HCT116 (cell line): ENCODE results near the gene HMX1.

Experiments used
- CBX3 ChIP-seq: IDR thresholded peaks from 2 replicates; pipeline ENCODE4 v1.6.1; 2012; ENCODE audit warnings: low read depth
- CTCF ChIP-seq, 3 experiments: fragments of 200-600 bp in 1 of 3; sonication (generic) in 1 of 3; IDR thresholded peaks in 2 of 3; conservative IDR thresholded peaks in 1 of 3; 2 replicates each; pipeline ENCODE4 v1.5.1; 2012 to 2017; ENCODE audit warnings: low read depth in 2 of 3, low read length in 2 of 3, antibody characterized with exemption in 1 of 3, borderline replicate concordance in 1 of 3, control low read depth in 1 of 3, mild to moderate bottlenecking in 1 of 3, mixed read lengths in 1 of 3, mixed run types in 1 of 3, moderate library complexity in 1 of 3; ENCODE audit not compliant: insufficient read depth in 1 of 3
- EGR1 ChIP-seq: IDR thresholded peaks from 2 replicates; pipeline ENCODE4 v1.6.1; 2012; ENCODE audit warnings: low read depth
- EZH2 ChIP-seq: fragments of 200-600 bp; sonication (generic); IDR thresholded peaks from 2 replicates; pipeline ENCODE4 v1.6.1; 2017; ENCODE audit warnings: antibody characterized with exemption, mixed run types
- EZH2phosphoT487 ChIP-seq: fragments of 200-600 bp; IDR thresholded peaks from 2 replicates; pipeline ENCODE4 v1.6.1; 2018; ENCODE audit warnings: antibody characterized with exemption, borderline replicate concordance
- MAX ChIP-seq: IDR thresholded peaks from 2 replicates; pipeline ENCODE4 v1.6.1; 2012
- POLR2A ChIP-seq: IDR thresholded peaks from 2 replicates; pipeline ENCODE4 v1.7.0; 2011; ENCODE audit warnings: borderline replicate concordance; ENCODE audit not compliant: insufficient read depth, insufficient read length; ENCODE audit errors: extremely low read depth
- POLR2AphosphoS5 ChIP-seq: IDR thresholded peaks from 2 replicates; pipeline ENCODE4 v1.6.1; 2011; ENCODE audit warnings: mild to moderate bottlenecking, low read depth, low read length, moderate library complexity
- RAD21 ChIP-seq: IDR thresholded peaks from 2 replicates; pipeline ENCODE4 v1.6.1; 2012; ENCODE audit warnings: low read depth, mild to moderate bottlenecking
- SP1 ChIP-seq: IDR thresholded peaks from 2 replicates; pipeline ENCODE4 v1.6.1; 2012; ENCODE audit warnings: low read depth
- ZBTB33 ChIP-seq: IDR thresholded peaks from 2 replicates; pipeline ENCODE4 v1.6.1; 2011; ENCODE audit warnings: mild to moderate bottlenecking, low read length, moderate library complexity; ENCODE audit not compliant: insufficient replicate concordance; ENCODE audit errors: extremely low read depth
- ZFX ChIP-seq: fragments of 450-650 bp; IDR thresholded peaks from 2 replicates; pipeline ENCODE4 v1.6.1; 2017

GRCh38 chr4:8819019-8819418 is 52.6 kb downstream of the HMX1 start:
- TF ChIP-seq MAX (no peak), EZH2phosphoT487 (no peak), CTCF (IDR thresholded peaks at IDR 0.05 in 2 of 3, conservative IDR thresholded peaks at IDR 0.05 in 1 of 3; ENCODE audit: borderline replicate concordance in 1 of 3, insufficient read depth in 1 of 3, low read depth in 2 of 3, low read length in 2 of 3) (no peak), POLR2A (no peak), CBX3 (no peak), POLR2AphosphoS5 (no peak), RAD21 (no peak), ZBTB33 (no peak), EGR1 (no peak), SP1 (no peak), EZH2 (no peak), ZFX (no peak)
